ENCODE data around the gene FUOM.

FUOM gene

DNA sequence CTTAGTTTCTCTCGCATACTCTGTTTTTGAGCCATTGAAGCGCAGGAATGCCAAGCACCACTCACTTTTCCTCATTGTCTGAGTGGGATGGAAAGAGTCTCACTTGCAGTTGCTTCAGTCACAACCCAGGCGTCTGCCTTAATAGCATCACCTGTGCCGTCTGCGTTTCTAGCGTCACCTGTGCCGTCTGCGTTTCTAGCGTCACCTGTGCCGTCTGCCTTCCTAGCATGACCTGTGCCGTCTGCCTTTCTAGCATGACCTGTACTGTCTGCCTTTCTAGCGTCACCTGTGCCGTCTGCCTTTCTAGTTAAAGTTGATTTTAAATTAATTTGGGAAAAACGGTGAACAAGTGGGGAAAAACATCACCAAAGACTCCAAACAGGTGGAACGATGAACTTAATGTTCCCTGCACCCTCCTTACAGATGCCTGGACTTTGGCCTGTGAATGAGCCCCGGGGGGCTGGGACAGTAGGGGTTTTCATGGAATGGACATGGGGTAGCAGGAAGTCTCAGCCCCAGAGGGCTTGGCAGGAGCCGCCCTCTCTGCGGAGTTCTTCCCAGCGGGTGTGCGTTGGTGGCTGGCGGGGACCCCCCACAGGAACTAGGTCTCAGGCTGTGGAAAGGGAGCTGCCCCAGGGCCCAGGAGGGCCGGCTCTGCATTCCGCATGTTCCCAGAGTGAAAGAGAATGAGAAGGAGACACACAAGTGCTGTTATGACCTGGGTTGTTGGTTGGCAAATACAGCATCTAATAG lies 45.6 kb downstream of the FUOM start:
- peaks cover 5% of the 10 kb centered on the region for H3K27me3 Mint-ChIP-seq (ENCODE audit: low read depth)
- TF ChIP-seq, protein P1, sequence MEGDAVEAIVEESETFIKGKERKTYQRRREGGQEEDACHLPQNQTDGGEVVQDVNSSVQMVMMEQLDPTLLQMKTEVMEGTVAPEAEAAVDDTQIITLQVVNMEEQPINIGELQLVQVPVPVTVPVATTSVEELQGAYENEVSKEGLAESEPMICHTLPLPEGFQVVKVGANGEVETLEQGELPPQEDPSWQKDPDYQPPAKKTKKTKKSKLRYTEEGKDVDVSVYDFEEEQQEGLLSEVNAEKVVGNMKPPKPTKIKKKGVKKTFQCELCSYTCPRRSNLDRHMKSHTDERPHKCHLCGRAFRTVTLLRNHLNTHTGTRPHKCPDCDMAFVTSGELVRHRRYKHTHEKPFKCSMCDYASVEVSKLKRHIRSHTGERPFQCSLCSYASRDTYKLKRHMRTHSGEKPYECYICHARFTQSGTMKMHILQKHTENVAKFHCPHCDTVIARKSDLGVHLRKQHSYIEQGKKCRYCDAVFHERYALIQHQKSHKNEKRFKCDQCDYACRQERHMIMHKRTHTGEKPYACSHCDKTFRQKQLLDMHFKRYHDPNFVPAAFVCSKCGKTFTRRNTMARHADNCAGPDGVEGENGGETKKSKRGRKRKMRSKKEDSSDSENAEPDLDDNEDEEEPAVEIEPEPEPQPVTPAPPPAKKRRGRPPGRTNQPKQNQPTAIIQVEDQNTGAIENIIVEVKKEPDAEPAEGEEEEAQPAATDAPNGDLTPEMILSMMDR (IDR thresholded peaks at IDR 0.05; ENCODE audit: unreplicated experiment in 3 of 3) = no peak
- H3K4me1 Mint-ChIP-seq = peaks cover 25% of the 10 kb centered on the region
- H3K27ac Mint-ChIP-seq = no peak overlapping the region
- peaks cover 18% of the 10 kb centered on the region for H3K36me3 Mint-ChIP-seq (ENCODE audit: low read depth)
- H3K9me3 Mint-ChIP-seq = no peaks in the 10 kb centered on the region
- H3K4me3 Mint-ChIP-seq = peak overlapping the region; percentile 30 to 72 (median 37)

DNA sequence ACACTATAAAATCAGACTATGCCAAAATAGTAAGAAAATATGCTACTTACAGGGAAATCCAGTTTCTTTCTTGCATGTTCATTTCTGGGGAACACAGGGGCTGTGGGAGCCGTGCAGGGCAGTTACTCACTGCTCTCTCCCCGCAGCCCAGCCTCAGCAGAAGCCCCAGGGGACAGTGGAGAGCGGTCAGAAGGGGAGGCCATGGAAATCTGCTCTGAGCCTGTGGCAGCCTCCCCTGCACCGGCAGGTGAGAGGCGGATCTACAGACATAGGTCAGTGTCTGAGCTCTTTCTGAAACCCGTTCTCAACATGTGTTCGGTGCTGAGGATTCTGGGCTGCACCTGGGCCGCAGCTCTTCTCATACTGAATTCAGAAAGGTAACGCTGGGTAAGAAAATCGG lies 46.2 kb downstream of the FUOM start:
- Mint-ChIP-seq H3K27ac (no peak overlapping the region), H3K4me1 (peaks cover 28% of the 10 kb centered on the region), H3K36me3 (ENCODE audit: low read depth) (peaks cover 18% of the 10 kb centered on the region), H3K27me3 (ENCODE audit: low read depth) (peaks cover 5% of the 10 kb centered on the region), H3K9me3 (no peaks in the 10 kb centered on the region), H3K4me3 (peak overlapping the region; percentile 26 to 72 (median 64))
- TF ChIP-seq, protein P1 (IDR thresholded peaks at IDR 0.05; ENCODE audit: unreplicated experiment in 3 of 3) = no peak

DNA sequence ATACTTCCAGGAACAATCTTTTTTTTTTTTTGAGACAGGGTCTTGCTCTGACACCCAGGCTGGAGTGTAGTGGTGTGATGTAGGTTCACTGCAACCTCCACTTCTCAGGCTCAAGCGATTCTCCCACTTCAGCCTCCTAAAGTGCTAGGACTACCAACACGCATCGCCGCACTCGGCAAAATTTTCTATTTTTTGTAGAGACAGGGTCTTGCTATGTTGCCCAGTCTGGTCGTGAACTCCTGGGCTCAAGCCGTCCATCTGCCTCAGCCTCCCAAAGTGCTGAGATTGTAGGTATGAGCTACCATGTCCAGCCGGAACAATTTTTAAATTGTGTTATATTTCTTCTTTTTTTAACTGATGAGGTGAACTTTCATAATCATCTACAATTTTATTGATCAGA lies 47.0 kb downstream of the FUOM start:
- Mint-ChIP-seq H3K36me3 (ENCODE audit: low read depth) (peaks cover 18% of the 10 kb centered on the region), H3K4me1 (peaks cover 28% of the 10 kb centered on the region)

DNA sequence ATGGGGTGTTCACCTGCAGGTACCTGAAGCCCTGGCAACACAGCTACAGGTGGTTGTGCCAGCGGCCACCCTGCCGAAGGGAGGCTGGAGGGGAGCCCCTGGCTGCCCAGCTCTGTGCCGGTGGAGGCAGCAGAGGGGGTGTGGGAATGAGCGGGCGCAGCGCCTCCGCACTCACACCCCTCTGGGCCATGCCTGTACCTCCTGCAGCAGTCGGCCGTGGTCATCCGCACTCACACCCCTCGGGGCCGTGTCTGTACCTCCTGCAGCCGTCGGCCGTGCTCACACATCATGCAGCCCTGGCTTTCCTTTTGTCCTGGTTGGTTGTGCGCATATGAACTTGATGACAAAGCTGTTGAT lies 47.4 kb downstream of the FUOM start:
- H3K4me3 Mint-ChIP-seq = peak overlapping the region; percentile 79 to 86 (median 80)
- H3K9me3 Mint-ChIP-seq = no peaks in the 10 kb centered on the region
- no peaks in the 10 kb centered on the region for H3K27me3 Mint-ChIP-seq (ENCODE audit: low read depth)
- TF ChIP-seq, protein P1 (IDR thresholded peaks at IDR 0.05; ENCODE audit: unreplicated experiment in 3 of 3) = no peak
- H3K36me3 Mint-ChIP-seq (ENCODE audit: low read depth) = peaks cover 20% of the 10 kb centered on the region
- H3K4me1 Mint-ChIP-seq = peaks cover 31% of the 10 kb centered on the region
- no peak overlapping the region for H3K27ac Mint-ChIP-seq

More for the DNA sequence above, 47.0 kb downstream of the FUOM start:
- Mint-ChIP-seq H3K27me3 (ENCODE audit: low read depth) (no peaks in the 10 kb centered on the region), H3K4me3 (peak overlapping the region; percentile 53 to 75 (median 72)), H3K9me3 (no peaks in the 10 kb centered on the region), H3K27ac (no peak overlapping the region)
- TF ChIP-seq, protein P1 (IDR thresholded peaks at IDR 0.05; ENCODE audit: unreplicated experiment in 3 of 3) = no peak

DNA sequence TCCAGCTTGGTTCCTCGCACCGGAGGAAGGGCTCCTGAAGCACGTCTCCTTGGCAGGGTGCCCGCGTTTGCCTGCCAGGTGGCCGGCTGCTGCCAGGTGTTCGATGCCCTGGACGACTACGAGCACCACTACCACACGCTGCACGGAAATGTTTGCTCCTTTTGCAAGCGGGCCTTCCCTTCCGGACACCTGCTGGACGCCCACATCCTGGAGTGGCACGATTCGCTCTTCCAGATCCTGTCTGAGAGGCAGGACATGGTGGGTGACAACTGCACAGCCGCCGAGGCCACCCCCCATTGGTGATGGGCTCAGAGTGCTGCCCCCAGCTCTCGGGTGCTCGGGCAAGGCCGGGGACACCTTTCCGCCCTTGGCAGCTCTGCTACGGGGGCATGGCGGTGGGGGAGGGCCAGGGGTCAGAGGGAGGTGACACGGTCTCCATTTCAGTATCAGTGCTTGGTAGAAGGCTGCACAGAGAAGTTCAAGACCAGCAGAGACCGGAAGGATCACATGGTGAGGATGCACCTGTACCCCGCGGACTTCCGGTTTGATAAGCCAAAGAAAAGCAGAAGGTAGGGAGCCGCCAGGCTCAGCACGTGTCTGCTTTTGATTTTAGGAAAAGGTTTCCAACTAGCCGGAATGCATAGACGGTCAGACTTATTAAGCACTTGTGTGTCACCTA lies 48.0 kb downstream of the FUOM start:
- TF ChIP-seq, protein P1 (IDR thresholded peaks at IDR 0.05; ENCODE audit: unreplicated experiment in 3 of 3) = no peak
- peak overlapping the region; percentile 79 to 86 (median 80) for H3K4me3 Mint-ChIP-seq

More for the DNA sequence above, 48.0 kb downstream of the FUOM start:
- Mint-ChIP-seq H3K27ac (peak overlapping the region in 1 of 3 experiments; percentile 68), H3K4me1 (peaks cover 31% of the 10 kb centered on the region), H3K27me3 (ENCODE audit: low read depth) (no peaks in the 10 kb centered on the region), H3K36me3 (ENCODE audit: low read depth) (peaks cover 24% of the 10 kb centered on the region), H3K9me3 (no peaks in the 10 kb centered on the region)
